K562 (cell line): ENCODE measurements around the gene CYTH4. TPM values are rescaled to one million over a fixed set of nuclear protein-coding genes. Genes with fewer than 3 reads are reported as not detected.

ENCODE experiments used
- ATAC-seq: fragments of 200-7000 bp; cut with Tn5 transposase; 3 replicates; pipeline ENCODE4 v1.9.1; 2020; ENCODE audit warnings: moderate library complexity
- BruUV-seq: library from RNA; stranded (reverse); fragments of 400-500 nt; replicated peaks from 2 replicates; lab custom pipeline; 2021; lab: Mats Ljungman, UMichigan
- CTCF ChIA-PET: fragments of 300-600 bp; formaldehyde crosslinking; extraction: SDS; loops from one replicate; lab custom pipeline; 2021; ENCODE audit warnings: low intra/inter-chr PET ratio; lab: Yijun Ruan, JAX
- POLR2A ChIA-PET: fragments of 300-600, 350-650 bp; sonication (Branson Sonifier 250); formaldehyde crosslinking; extraction: SDS; loops from one replicate; lab custom pipeline; 2021; ENCODE audit warnings: antibody characterized with exemption, inconsistent platforms; lab: Yijun Ruan, JAX
- DNase-seq, 4 experiments: peaks; one replicate each; pipeline versions ENCODE4 v3.0.0 to v3.0.0-alpha.2; 2011 to 2018; ENCODE audit warnings: low spot score in 3 of 4, mixed read lengths in 3 of 4; ENCODE audit errors: extremely low read depth in 1 of 4
- FAIRE-seq: peaks from 2 replicates; lab custom pipeline; 2011; peaks lifted over from hg19 to GRCh38; lab: Jason Lieb, UNC
- H2AFZ ChIP-seq: 2 replicates; pipeline ENCODE4 v1.6.0; 2011; ENCODE audit warnings: low read depth, low read length, control low read depth, inconsistent platforms
- H3K27ac ChIP-seq: fragments of 200-600 bp; 3 replicates; pipeline ENCODE4 v1.8.0; 2011; ENCODE audit warnings: low read depth, mild to moderate bottlenecking, control low read depth, inconsistent platforms, low read length, moderate library complexity, mixed read lengths; ENCODE audit errors: extremely low read depth
- H3K27me3 ChIP-seq, 2 experiments: fragments of 300-600 bp in 1 of 2; 2 replicates in 1 of 2; 3 replicates in 1 of 2; pipeline versions ENCODE4 v1.6.0 to v1.8.0; 2011; ENCODE audit warnings: inconsistent platforms in 2 of 2, low read length in 2 of 2, mild to moderate bottlenecking in 1 of 2, mixed read lengths in 1 of 2, moderate library complexity in 1 of 2; ENCODE audit not compliant: control insufficient read depth in 2 of 2, insufficient read depth in 2 of 2
- H3K36me3 ChIP-seq: fragments of 300-600 bp; 3 replicates; pipeline ENCODE4 v1.8.0; 2011; ENCODE audit warnings: mild to moderate bottlenecking, low read length, inconsistent platforms; ENCODE audit not compliant: control insufficient read depth, insufficient read depth
- H3K4me1 ChIP-seq, 2 experiments: fragments of 200-600 bp in 1 of 2; replicated peaks in 1 of 2; 2 replicates in 1 of 2; 3 replicates in 1 of 2; pipeline versions ENCODE4 v1.5.1 to v1.8.0; 2011; ENCODE audit warnings: inconsistent platforms in 2 of 2, low read length in 2 of 2, mild to moderate bottlenecking in 1 of 2, mixed read lengths in 1 of 2, moderate library complexity in 1 of 2; ENCODE audit not compliant: control insufficient read depth in 2 of 2, insufficient read depth in 2 of 2
- H3K4me2 ChIP-seq: 2 replicates; pipeline ENCODE4 v1.6.1; 2011; ENCODE audit warnings: low read length, control low read depth, inconsistent platforms, mixed read lengths; ENCODE audit not compliant: insufficient read depth
- H3K4me3 ChIP-seq: fragments of 200-600 bp; sonication (generic), shearing (Covaris generic); 2 replicates; pipeline ENCODE4 v1.5.1; 2016; ENCODE audit warnings: control low read depth, inconsistent platforms
- H3K79me2 ChIP-seq: fragments of 200-600 bp; 3 replicates; pipeline ENCODE4 v1.8.0; 2011; ENCODE audit warnings: low read length, inconsistent platforms; ENCODE audit not compliant: control insufficient read depth, insufficient read depth
- H3K9ac ChIP-seq, 2 experiments: 2 replicates each; pipeline versions ENCODE4 v1.6.0 to v1.6.1; 2011; ENCODE audit warnings: low read depth in 2 of 2, low read length in 2 of 2, control low read depth in 1 of 2, inconsistent platforms in 1 of 2, mild to moderate bottlenecking in 1 of 2, mixed read lengths in 1 of 2; ENCODE audit not compliant: insufficient read depth in 1 of 2
- H3K9me1 ChIP-seq: one replicate; pipeline ENCODE4 v1.6.0; 2011; ENCODE audit warnings: inconsistent platforms, mild to moderate bottlenecking, low read length, moderate library complexity; ENCODE audit not compliant: control insufficient read depth, insufficient read depth
- H3K9me3 ChIP-seq: replicated peaks from 2 replicates; pipeline ENCODE4 v1.5.1; 2011; ENCODE audit warnings: low read depth, low read length, inconsistent platforms; ENCODE audit not compliant: control insufficient read depth, insufficient read depth
- H4K20me1 ChIP-seq: replicated peaks from 2 replicates; pipeline ENCODE4 v1.6.1; 2011; ENCODE audit warnings: low read length, inconsistent platforms, mixed read lengths; ENCODE audit not compliant: control insufficient read depth, insufficient read depth
- BCOR ChIP-seq: fragments of 450-650 bp; IDR thresholded peaks from 2 replicates; pipeline ENCODE4 v1.6.1; 2016
- CBFA2T3 ChIP-seq: fragments of 450-650 bp; IDR thresholded peaks from 2 replicates; pipeline ENCODE4 v1.6.1; 2017
- CBX5 ChIP-seq: IDR thresholded peaks from 2 replicates; pipeline ENCODE4 v1.6.1; 2014; ENCODE audit warnings: low read depth, borderline replicate concordance
- KDM1A ChIP-seq, 2 experiments: fragments of 450-650 bp; IDR thresholded peaks; 2 replicates each; pipeline ENCODE4 v1.6.1; 2016; ENCODE audit warnings: mild to moderate bottlenecking in 2 of 2
- NFE2 ChIP-seq: IDR thresholded peaks from 2 replicates; pipeline ENCODE4 v1.6.1; 2014; ENCODE audit warnings: antibody characterized with exemption, low read depth
- RBM25 ChIP-seq: fragments of 200-400 bp; formaldehyde crosslinking; IDR thresholded peaks from 2 replicates; pipeline ENCODE4 v1.6.1; 2018; ENCODE audit warnings: low read length, low read depth, moderate library complexity; ENCODE audit not compliant: severe bottlenecking
- TAF9B ChIP-seq: fragments of 450-650 bp; IDR thresholded peaks from 2 replicates; pipeline ENCODE4 v1.6.1; 2018; ENCODE audit warnings: mild to moderate bottlenecking; ENCODE audit not compliant: partially characterized antibody
- ZFP30 ChIP-seq: fragments of 250-450 bp; sonication (Bioruptor Pico); IDR thresholded peaks from 2 replicates; pipeline ENCODE4 v1.8.0; 2022; ENCODE audit warnings: moderate library complexity, mild to moderate bottlenecking, inconsistent platforms, borderline replicate concordance
- ZNF134 ChIP-seq: fragments of 250-450 bp; sonication (Bioruptor Pico); conservative IDR thresholded peaks from 2 replicates; pipeline ENCODE4 v1.4.0; 2020
- ZNF3 ChIP-seq: fragments of 250-450 bp; sonication (Bioruptor Pico); IDR thresholded peaks from 2 replicates; pipeline ENCODE4 v1.5.0; 2021; ENCODE audit warnings: mild to moderate bottlenecking, moderate library complexity
- ZNF316 ChIP-seq: fragments of 450-650 bp; IDR thresholded peaks from 2 replicates; pipeline ENCODE4 v1.6.1; 2016
- WGBS: fragments of 100-300 bp; shearing (Covaris generic); methylation state at CpG from one replicate; pipeline ENCODE4 v1.1.6; 2016; ENCODE audit warnings: low coverage, mixed read lengths; ENCODE audit not compliant: insufficient coverage; ENCODE audit errors: missing lambda C conversion rate; 5-methylcytosine and 5-hydroxymethylcytosine counted together
- in situ Hi-C: fragments of 300-500 bp; cut with MboI; formaldehyde crosslinking; loops from 4 replicates; pipeline ENCODE4 v1.15.0; 2018; ENCODE audit warnings: inconsistent platforms, mixed read lengths
- intact Hi-C: fragments of 100-400 bp; cut with micrococcal nuclease; formaldehyde crosslinking; loops from 2 replicates; pipeline ENCODE4 v1.14.2; 2022
- polyA plus RNA-seq, 8 experiments: library from polyadenylated mRNA; depleted of rRNA in 4 of 8; stranded (reverse) in 5 of 8; unstranded in 3 of 8; fragments of >200 nt; fragmentation: Nextera tagmentation in 2 of 8; fragmentation: Illumina TruSeq in 1 of 8; extraction: Ambion mirVana in 2 of 8; extraction: Trizol in 1 of 8; gene quantifications; 2 replicates each; pipeline versions ENCODE4 v1.2.1 to v1.2.3, GENCODE V29; 2011 to 2014; ENCODE audit warnings: inconsistent platforms in 1 of 8, missing spikeins in 1 of 8
- total RNA-seq, 7 experiments: library from RNA; depleted of rRNA in 6 of 7; stranded (reverse); fragments of >200 nt in 6 of 7; fragmentation: Illumina TruSeq in 2 of 7; extraction: Trizol in 2 of 7; gene quantifications; 2 replicates each; pipeline versions ENCODE4 v1.2.1 to v1.2.3, GENCODE V29; 2011 to 2021; ENCODE audit warnings: low replicate concordance in 1 of 7

Gene CYTH4
- total and polyA plus RNA-seq, 9 of the 15 experiments (the other 6 are each of a cell fraction or from before 2014, with no cell fraction given) = 0.03 to 2.0 (median 0.61) TPM; not detected in 1

DNA sequence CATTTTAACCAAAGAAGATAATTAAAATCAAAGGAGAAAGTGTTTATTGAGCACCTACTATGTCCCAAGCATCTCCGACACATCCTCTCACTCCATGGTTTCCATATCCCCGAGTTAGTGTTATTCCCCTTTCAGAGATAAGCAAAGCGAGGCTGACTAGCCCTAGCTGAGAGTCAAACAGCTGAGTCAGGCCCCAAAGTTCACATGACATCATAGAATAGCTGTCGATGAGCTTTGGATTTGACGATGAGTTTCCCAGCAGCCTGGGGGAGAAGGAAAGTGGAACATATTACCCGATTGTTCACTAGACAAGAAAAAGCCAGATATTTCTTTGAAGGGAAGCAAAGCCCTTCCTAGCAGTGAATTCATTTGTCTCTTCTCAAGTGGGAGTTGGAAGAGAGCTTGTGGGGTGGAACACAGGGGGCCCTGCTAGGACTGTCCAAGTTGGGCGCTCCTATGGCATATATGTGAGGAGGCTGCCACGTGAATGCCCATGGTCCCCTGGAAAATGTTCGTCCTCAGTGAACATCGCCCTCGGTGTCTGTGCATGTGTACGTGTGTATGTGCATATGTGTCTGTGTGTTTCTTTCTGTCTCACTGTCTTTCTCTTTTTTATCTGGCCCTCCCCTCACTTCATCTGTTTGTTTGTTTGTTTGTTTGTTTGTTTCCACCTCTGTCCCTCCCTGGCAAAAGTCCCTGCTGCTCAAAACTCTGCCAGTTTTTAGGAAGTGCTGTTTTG lies 493 bp upstream of the CYTH4 start:
- H3K9ac ChIP-seq = no peak overlapping the region
- no peaks in the 10 kb centered on the region for H3K9me1 ChIP-seq
- ATAC-seq (no peak), FAIRE-seq (no peak), DNase-seq (no peak)
- in situ Hi-C loops = no loop called here
- H4K20me1 ChIP-seq = no peaks in the 10 kb centered on the region
- TF ChIP-seq NFE2 (peak; percentile 19; the same call in 1 of the 2 replicates), KDM1A (IDR thresholded peaks at IDR 0.05) (0 out of 4 replicates have a peak, but pooled peaks of 1 of the 2 experiments have one; percentile 24), TAF9B (no peak), ZNF3 (CRISPR knock-in tag) (no peak), CBX5 (no peak), CBFA2T3 (no peak), BCOR (0 out of 2 replicates have a peak, but pooled peaks have one; percentile 8), ZNF134 (CRISPR knock-in tag) (no peak), ZNF316 (peak; percentile 31; the same call in 1 of the 2 replicates), RBM25 (peak; percentile 40), ZFP30 (CRISPR knock-in tag) (no peak)
- POLR2A ChIA-PET = interaction anchor here (0.6 to 1.2 kb wide), 2 partner anchors 10 to 28 kb away, joined by 3 read pairs; no protein-coding TSS in a partner anchor
- intact Hi-C loops = no loop called here
- CTCF ChIA-PET = interaction anchor here (0.6 kb wide), 1 partner anchor 51 kb away, joined by 3 read pairs; no protein-coding TSS in a partner anchor
- BruUV-seq = no TSS peak
- WGBS = 31% methylated on average over 11 of the region's 12 CpGs
- no peak overlapping the region for H3K4me3 ChIP-seq
- no peaks in the 10 kb centered on the region for H3K36me3 ChIP-seq
- no peaks in the 10 kb centered on the region for H3K9me3 ChIP-seq
- peaks cover 2 to 10% of the 10 kb centered on the region in 2 experiments; a peak in 2 of 5 replicates for H3K4me1 ChIP-seq
- no peak overlapping the region for H2AFZ ChIP-seq
- peaks cover 0 to 11% of the 10 kb centered on the region in 2 experiments; a peak in 3 of 5 replicates for H3K27me3 ChIP-seq
- H3K27ac ChIP-seq = no peak overlapping the region
- no peak overlapping the region; the same call in 1 of the 2 replicates for H3K4me2 ChIP-seq
- no peaks in the 10 kb centered on the region for H3K79me2 ChIP-seq
